T47D (cell line): Measurements from ENCODE around the gene AGPAT3.
"Not testable (repeated sequence)": the region's sequence is repeated elsewhere in the genome, so short reads cannot be mapped to it uniquely, and the experiment has no call there.

Experiments
- DNase-seq, 2 experiments: peaks; one replicate each; pipeline versions ENCODE4 v3.0.0 to v3.0.0-alpha.2; 2011 to 2012; ENCODE audit warnings: low read depth in 1 of 2, low spot score in 1 of 2
- JUND ChIP-seq: IDR thresholded peaks from 2 replicates; pipeline ENCODE4 v1.6.1; 2012; ENCODE audit warnings: low read depth
- in situ Hi-C: cut with HindIII; loops from 2 replicates; pipeline ENCODE4 v1.10.0; 2016; ENCODE audit warnings: low sequenced_read_pairs, low pct_unique_long_range_greater_than_20kb

AGPAT3 gene

GRCh38 chr21:43884861-43885417 lies 19.9 kb downstream of the AGPAT3 start:
- in situ Hi-C loops = no loop called here
- DNase-seq = no peak
- no peak for TF ChIP-seq JUND

DNA sequence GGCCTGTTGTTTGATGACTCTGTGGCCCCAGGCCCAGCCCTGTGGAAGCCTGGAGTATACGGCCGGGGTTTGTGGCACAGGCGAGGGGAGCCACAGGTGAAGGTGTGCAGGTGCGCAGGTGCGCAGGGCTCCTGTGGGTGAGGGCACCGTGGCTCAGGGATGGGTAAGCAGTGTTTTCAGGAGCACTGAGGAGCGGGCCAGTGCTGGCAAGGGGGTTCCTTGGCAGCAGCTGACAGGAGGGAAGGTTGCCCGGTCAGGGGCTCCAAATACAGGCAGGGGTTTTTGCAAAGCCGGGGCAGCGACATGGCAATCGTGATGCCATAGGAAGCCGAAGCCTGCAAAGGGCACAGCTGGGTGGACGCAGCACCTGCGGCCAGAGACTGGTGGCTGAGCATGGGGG lies 20.7 kb downstream of the AGPAT3 start:
- DNase-seq = no peak
- in situ Hi-C loops = no loop called here
- no peak for TF ChIP-seq JUND

- in situ Hi-C loops = no loop called here
- no peak for TF ChIP-seq JUND
- no peak for DNase-seq
These were observed 21.5 kb downstream of the AGPAT3 start for GRCh38 chr21:43886565-43886964.

DNA sequence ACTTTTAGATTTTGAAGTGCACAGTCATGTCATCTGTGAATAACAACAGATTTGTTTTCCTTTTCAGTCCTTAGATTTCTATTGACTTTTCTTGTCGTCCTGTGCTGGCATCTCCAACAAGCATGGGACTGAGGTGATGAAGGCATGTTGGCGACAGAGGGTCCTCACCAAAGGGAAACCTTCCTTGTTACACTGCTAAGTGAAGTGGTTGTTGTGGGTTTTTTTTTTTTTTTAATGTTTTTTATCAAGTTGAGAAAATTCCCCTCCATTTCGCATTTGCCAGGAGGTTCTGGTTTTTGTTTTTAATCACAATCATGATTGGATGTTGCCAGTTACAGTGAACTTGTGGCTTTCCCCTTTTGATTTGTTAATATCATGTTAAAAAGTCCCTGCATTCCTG lies 24.0 kb downstream of the AGPAT3 start:
- DNase-seq = no peak
- in situ Hi-C loops = no loop called here
- TF ChIP-seq JUND = no peak

DNA sequence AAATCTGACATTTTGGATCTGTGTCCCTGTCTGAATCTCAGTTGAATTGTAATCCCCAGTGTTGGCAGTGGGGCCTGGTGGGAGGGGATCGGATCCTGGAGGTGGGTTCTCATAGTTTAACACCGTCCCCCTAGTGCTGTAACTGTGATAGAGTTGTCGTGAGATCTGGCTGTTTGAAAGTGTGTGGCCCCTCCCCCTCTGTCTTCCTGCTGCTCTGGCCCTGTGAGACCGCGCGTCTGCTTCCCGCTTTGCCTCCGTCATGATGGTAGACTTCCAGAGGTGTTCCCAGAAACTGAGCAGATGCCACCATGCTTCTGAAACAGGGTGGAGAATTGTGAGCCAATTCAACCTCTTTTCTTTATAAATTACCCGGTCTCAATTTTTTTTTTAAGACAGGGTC lies 25.0 kb downstream of the AGPAT3 start:
- DNase-seq = no peak
- TF ChIP-seq JUND = no peak
- in situ Hi-C loops = no loop called here

DNA sequence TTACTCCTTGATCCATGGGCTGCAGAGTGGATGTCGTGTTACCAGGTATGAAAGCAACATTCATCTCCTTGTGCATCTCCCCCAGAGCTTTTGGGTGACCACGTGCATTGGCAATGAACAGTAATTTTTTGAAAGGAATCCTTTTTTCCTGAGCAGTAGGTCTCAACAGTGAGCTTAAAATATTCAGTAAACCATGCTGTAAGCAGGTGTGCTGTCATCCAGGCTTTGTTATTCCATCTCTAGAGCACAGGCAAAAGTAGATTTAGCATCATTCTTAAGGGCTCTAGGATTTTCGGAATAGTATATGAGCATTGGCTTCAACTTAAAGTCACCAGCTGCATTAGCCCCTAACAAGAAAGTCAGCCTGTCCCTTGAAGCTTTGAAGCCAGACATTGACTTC lies 27.3 kb downstream of the AGPAT3 start:
- in situ Hi-C loops = no loop called here
- TF ChIP-seq JUND = no peak
- no peak for DNase-seq

DNA sequence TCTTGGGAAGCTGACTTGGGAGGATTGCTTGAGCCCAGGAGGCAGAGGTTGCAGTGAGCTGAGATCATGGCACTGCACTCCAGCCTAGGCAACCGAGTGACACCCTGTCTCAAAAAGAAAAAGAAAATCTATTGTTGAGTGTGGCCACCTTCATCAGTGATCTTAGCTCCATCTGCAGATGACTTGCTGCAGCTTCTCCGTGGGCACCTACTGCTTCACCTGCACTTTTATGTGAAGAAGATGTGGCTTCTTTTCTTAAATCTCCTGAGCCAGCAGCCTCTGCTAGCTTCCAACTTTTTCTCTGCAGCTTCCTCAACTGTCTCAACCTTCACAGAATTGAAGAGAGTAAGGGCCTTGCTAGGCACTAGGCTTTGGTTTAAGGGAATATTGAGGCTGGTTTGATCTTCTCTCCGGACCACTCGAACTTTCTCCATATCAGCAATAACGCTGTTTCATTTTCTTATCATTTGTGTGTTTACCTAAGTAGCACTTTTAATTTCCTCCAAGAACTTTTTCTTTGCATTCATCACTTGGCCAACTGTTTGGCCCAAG lies 28.0 kb downstream of the AGPAT3 start:
- TF ChIP-seq JUND = no peak
- DNase-seq = no peak
- in situ Hi-C loops = no loop called here

GRCh38 chr21:43893536-43894205 lies 28.6 kb downstream of the AGPAT3 start:
- TF ChIP-seq JUND = no peak
- in situ Hi-C loops = no loop called here
- no peak for DNase-seq

- DNase-seq = no peak
- in situ Hi-C loops = no loop called here
- no peak for TF ChIP-seq JUND
These were observed 29.2 kb downstream of the AGPAT3 start for GRCh38 chr21:43894206-43894577.

DNA sequence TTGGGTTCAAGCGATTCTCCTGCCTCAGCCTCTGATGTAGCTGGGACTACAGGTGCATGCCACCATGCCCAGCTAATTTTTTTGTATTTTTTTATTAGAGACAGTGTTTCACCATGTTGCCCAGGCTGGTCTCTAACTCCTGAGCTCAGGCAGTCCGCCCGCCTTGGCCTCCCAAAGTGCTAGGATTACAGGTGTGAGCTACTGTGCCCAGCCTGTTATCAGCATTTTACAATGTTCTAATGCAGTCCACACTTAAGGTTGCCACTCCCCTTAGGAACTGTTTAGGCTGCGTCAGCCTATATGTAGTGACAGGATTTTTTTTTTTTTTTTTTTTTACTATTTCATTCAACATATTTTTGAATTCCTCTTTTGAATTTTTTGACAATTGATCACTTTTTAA lies 30.2 kb downstream of the AGPAT3 start:
- no peak for TF ChIP-seq JUND
- DNase-seq = no peak
- in situ Hi-C loops = no loop called here

DNA sequence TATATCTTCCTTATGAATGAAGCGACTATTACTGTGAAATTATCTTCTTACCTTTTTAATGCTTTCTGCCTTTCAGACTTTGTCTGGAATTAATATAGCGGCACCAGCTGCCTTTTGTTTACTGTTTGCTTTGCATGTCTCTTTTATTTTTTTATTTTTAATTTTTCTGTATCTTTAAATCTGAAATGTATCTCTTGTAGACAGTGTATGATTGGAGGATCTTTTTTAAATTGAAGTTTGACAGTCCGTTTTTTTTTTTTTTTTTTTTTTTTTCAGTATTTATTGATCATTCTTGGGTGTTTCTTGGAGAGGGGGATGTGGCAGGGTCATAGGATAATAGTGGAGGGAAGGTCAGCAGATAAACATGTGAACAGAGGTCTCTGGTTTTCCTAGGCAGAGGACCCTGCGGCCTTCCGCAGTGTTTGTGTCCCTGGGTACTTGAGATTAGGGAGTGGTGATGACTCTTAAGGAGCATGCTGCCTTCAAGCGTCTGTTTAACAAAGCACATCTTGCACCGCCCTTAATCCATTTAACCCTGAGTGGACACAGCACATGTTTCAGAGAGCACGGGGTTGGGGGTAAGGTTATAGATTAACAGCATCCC lies 31.8 kb downstream of the AGPAT3 start:
- in situ Hi-C loops, DNase-seq: not testable (repeated sequence)

GRCh38 chr21:43899307-43900077 lies 34.5 kb downstream of the AGPAT3 start:
- no peak for DNase-seq
- TF ChIP-seq JUND = no peak
- in situ Hi-C loops = no loop called here

DNA sequence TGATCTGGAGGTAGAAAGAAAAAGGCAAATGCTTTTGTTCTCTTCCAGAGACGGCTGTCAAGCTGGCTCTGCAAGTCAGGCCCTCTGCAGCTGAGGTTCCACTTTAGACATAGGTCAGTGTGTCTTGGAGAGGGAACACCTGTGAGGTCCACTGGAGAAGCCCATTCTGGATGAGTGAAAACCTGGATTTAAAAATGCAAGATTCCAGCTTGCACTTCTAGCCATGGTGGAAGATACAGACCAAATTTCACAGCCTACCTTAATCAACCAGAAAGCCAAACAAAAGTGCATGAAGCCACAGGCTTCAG lies 35.0 kb downstream of the AGPAT3 start:
- in situ Hi-C loops = no loop called here
- no peak for DNase-seq
- TF ChIP-seq JUND = no peak
